Upper lobe of right lung (tissue), 1 donor: ENCODE data around the gene SLC25A45. TPM values are rescaled to one million over a fixed set of nuclear protein-coding genes. Genes with fewer than 3 reads are reported as not detected.

Experiments
- ATAC-seq: fragments of 200-7000 bp; cut with Tn5 transposase; one replicate; pipeline ENCODE4 v1.9.1; 2020; ENCODE audit warnings: mild to moderate bottlenecking, moderate library complexity
- DNase-seq: peaks from one replicate; pipeline ENCODE4 v3.0.0-alpha.2; 2020
- H3K27ac ChIP-seq: fragments of 200-600 bp; one replicate; pipeline ENCODE4 v1.8.0; 2022
- H3K27me3 ChIP-seq: fragments of 200-600 bp; one replicate; pipeline ENCODE4 v1.8.0; 2022; ENCODE audit warnings: mild to moderate bottlenecking
- H3K36me3 ChIP-seq: fragments of 200-600 bp; one replicate; pipeline ENCODE4 v1.8.0; 2022
- H3K4me1 ChIP-seq: fragments of 200-600 bp; one replicate; pipeline ENCODE4 v1.8.0; 2022
- H3K4me3 ChIP-seq: fragments of 200-600 bp; one replicate; pipeline ENCODE4 v1.8.0; 2022; ENCODE audit warnings: mild to moderate bottlenecking
- H3K9me3 ChIP-seq: fragments of 200-600 bp; one replicate; pipeline ENCODE4 v1.8.0; 2022
- CTCF ChIP-seq: fragments of 200-600 bp; IDR thresholded peaks from one replicate; pipeline ENCODE4 v1.8.0; 2022; ENCODE audit warnings: antibody characterized with exemption
- intact Hi-C: fragments of 100-400 bp; cut with DNase I; formaldehyde crosslinking; loops from one replicate; pipeline ENCODE4 v1.11.0; 2022
- total RNA-seq: library from RNA; stranded (reverse); fragmentation: NEBNext Ultra II Directional; extraction: Animal tissue kit (Norgen Biotek cat#: 25700); gene quantifications from one replicate; pipeline ENCODE4 v1.2.1, GENCODE V29; 2021
- donor health status: DM: no; HTN: yes; CAD: no; lungs with severe emphysema.

SLC25A45 gene
- total RNA-seq, 1 donor from 2014 or later, result 11.5 TPM

GRCh38 chr11:65377777-65378176 is 4.7 kb downstream of the SLC25A45 start:
- ATAC-seq (no peak), DNase-seq (no peak)
- no peaks in the 10 kb centered on the region for H3K27me3 ChIP-seq
- TF ChIP-seq CTCF, result no peak
- intact Hi-C loops, result loop anchor here (10.0 kb wide), 2 partner anchors 77 to 137 kb away; no protein-coding TSS in a partner anchor
- H3K27ac ChIP-seq, result no peak overlapping the region
- H3K4me1 ChIP-seq, result peaks cover 25% of the 10 kb centered on the region
- no peaks in the 10 kb centered on the region for H3K9me3 ChIP-seq
- no peaks in the 10 kb centered on the region for H3K36me3 ChIP-seq
- H3K4me3 ChIP-seq, result no peak overlapping the region

DNA sequence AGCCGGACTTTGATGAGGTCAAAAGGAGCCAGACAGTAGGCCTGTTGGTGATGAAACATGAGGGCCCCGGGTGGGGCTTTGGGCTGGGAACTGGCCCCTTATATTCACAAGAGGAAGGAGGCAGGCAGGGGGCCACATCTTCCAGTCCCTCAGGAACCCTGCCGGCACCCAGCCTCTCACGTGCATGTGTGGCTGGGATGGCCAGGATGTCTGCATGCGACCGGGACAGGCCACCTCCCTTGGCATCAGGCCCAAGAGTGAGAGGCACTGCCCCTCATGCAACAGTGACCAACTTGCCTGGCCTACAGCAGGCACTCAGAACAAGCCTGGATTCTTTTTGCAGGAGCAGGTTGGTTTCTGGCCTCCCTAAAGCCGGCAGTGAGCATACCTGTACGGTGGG is 5.4 kb downstream of the SLC25A45 start:
- ATAC-seq (no peak), DNase-seq (peak; percentile 64)
- intact Hi-C loops, result loop anchor here (10.0 kb wide), 2 partner anchors 78 to 138 kb away; no protein-coding TSS in a partner anchor

GRCh38 chr11:65376138-65376713 is 6.2 kb downstream of the SLC25A45 start:
- H3K36me3 ChIP-seq, result no peaks in the 10 kb centered on the region
- no peak for TF ChIP-seq CTCF
- no peaks in the 10 kb centered on the region for H3K27me3 ChIP-seq
- DNase-seq (peak; percentile 55), ATAC-seq (no peak)
- no peak overlapping the region for H3K27ac ChIP-seq
- intact Hi-C loops, result loop anchor here (10.0 kb wide), 2 partner anchors 79 to 139 kb away; no protein-coding TSS in a partner anchor
- peaks cover 14% of the 10 kb centered on the region for H3K4me1 ChIP-seq
- no peaks in the 10 kb centered on the region for H3K9me3 ChIP-seq
- H3K4me3 ChIP-seq, result no peak overlapping the region

More for the DNA sequence above, 5.4 kb downstream of the SLC25A45 start:
- Histone ChIP-seq H3K9me3 (no peaks in the 10 kb centered on the region), H3K27me3 (no peaks in the 10 kb centered on the region), H3K27ac (no peak overlapping the region), H3K36me3 (no peaks in the 10 kb centered on the region), H3K4me3 (no peak overlapping the region), H3K4me1 (peaks cover 22% of the 10 kb centered on the region)
- no peak for TF ChIP-seq CTCF

GRCh38 chr11:65375012-65375411 is 7.4 kb downstream of the SLC25A45 start:
- intact Hi-C loops, result loop anchor here (10.0 kb wide), 2 partner anchors 80 to 140 kb away; no protein-coding TSS in a partner anchor
- no peaks in the 10 kb centered on the region for H3K27me3 ChIP-seq
- no peaks in the 10 kb centered on the region for H3K9me3 ChIP-seq
- TF ChIP-seq CTCF, result no peak
- DNase-seq (no peak), ATAC-seq (no peak)
- H3K27ac ChIP-seq, result no peak overlapping the region
- peaks cover 9% of the 10 kb centered on the region for H3K4me1 ChIP-seq
- H3K4me3 ChIP-seq, result no peak overlapping the region
- no peaks in the 10 kb centered on the region for H3K36me3 ChIP-seq

- Histone ChIP-seq H3K36me3 (no peaks in the 10 kb centered on the region), H3K4me3 (no peak overlapping the region), H3K4me1 (peaks cover 4% of the 10 kb centered on the region), H3K9me3 (no peaks in the 10 kb centered on the region), H3K27ac (no peak overlapping the region), H3K27me3 (no peaks in the 10 kb centered on the region)
- intact Hi-C loops, result loop anchor here (10.0 kb wide), 2 partner anchors 81 to 141 kb away; no protein-coding TSS in a partner anchor
- DNase-seq (no peak), ATAC-seq (no peak)
- no peak for TF ChIP-seq CTCF
Measured at GRCh38 chr11:65373839-65374580, 8.4 kb downstream of the SLC25A45 start.
